Ovary (tissue), 9 donors: Measurements from ENCODE around the gene HTR1E. TPM values are rescaled to one million over a fixed set of nuclear protein-coding genes. Genes with fewer than 3 reads are reported as not detected.

Source experiments
- DNase-seq, 5 donors: peaks; one replicate each; pipeline ENCODE4 v3.0.0-alpha.2; 2019 to 2020
- H3K27ac ChIP-seq, 2 donors: fragments of 200-600 bp; one replicate each; pipeline versions ENCODE4 v1.5.1 to v1.8.0; 2019 to 2022
- H3K27me3 ChIP-seq: fragments of 200-600 bp; one replicate; pipeline ENCODE4 v1.8.0; 2022
- H3K36me3 ChIP-seq: fragments of 200-600 bp; sonication (generic); one replicate; pipeline ENCODE4 v1.5.1; 2019
- H3K4me1 ChIP-seq: one replicate; pipeline ENCODE4 v1.8.1; 2013; ENCODE audit warnings: mild to moderate bottlenecking, moderate library complexity; ENCODE audit not compliant: insufficient read depth
- H3K4me3 ChIP-seq: fragments of 200-600 bp; sonication (generic); one replicate; pipeline ENCODE4 v1.5.1; 2017
- H3K9me3 ChIP-seq, 2 donors: fragments of 200-600 bp in 1 of 2; sonication (generic) in 1 of 2; one replicate each; pipeline versions ENCODE4 v1.5.1 to v1.8.1; 2013 to 2019; ENCODE audit warnings: mild to moderate bottlenecking in 1 of 2, moderate library complexity in 1 of 2
- EP300 ChIP-seq: sonication (generic); formaldehyde crosslinking; IDR thresholded peaks from one replicate; pipeline ENCODE4 v1.6.1; 2017; ENCODE audit warnings: antibody characterized with exemption
- POLR2A ChIP-seq: fragments of 450-650 bp; IDR thresholded peaks from one replicate; pipeline ENCODE4 v1.6.1; 2017; ENCODE audit warnings: antibody characterized with exemption, mild to moderate bottlenecking, moderate library complexity
- WGBS, 3 donors: extraction: QIAGEN DNeasy Blood & Tissue Kit in 1 of 3; methylation state at CpG; one replicate each; pipeline versions ENCODE4 v1.1.5 to v1.1.7; 2013 to 2017; 5-methylcytosine and 5-hydroxymethylcytosine counted together
- intact Hi-C, 4 donors: fragments of 100-400 bp; cut with DNase I; formaldehyde crosslinking; loops; one replicate each; pipeline versions ENCODE4 v1.11.0 to v1.15.1; 2022 to 2023
- polyA plus RNA-seq, 2 donors: library from polyadenylated mRNA; stranded (reverse); fragments of 200-250 nt in 1 of 2; fragments of 350-450 nt in 1 of 2; fragmentation: Illumina TruSeq in 1 of 2; extraction: RNeasy Lipid Tissue Mini Kit (QIAGEN cat#74804) in 1 of 2; gene quantifications; one replicate each; pipeline ENCODE4 v1.2.3, GENCODE V29; 2013 to 2014
- total RNA-seq, 7 donors: library from RNA; depleted of rRNA in 2 of 7; stranded (reverse); fragments of >200 nt in 2 of 7; fragmentation: NEBNext Ultra II Directional in 3 of 7; extraction: Animal tissue kit (Norgen Biotek cat#: 25700) in 3 of 7; gene quantifications; one replicate each; pipeline versions ENCODE4 v1.1.0 to v1.2.4, GENCODE V29; 2016 to 2023
- TF ChIP-seq, protein P1 (sequence below), 3 donors: fragments of 450-650 bp in 2 of 3; fragments of 200-600 bp in 1 of 3; IDR thresholded peaks; one replicate each; pipeline versions ENCODE4 v1.5.1 to v1.8.0; 2016 to 2022; ENCODE audit warnings: antibody characterized with exemption in 3 of 3, mild to moderate bottlenecking in 1 of 3
- donor health status: DM: no; HTN: no; CAD: no; lungs with moderate emphysema.
- donor health status: DM: no; HTN: no; CAD: no.
- donor health status: Bipolar disorder and iron deficiency.
- donor health status: DM: yes; HTN: yes; CAD: no.
- donor health status: DM: no; HTN: no; CAD: no.
- donor health status: DM: yes; HTN: yes; CAD: no.

Gene HTR1E
- total and polyA plus RNA-seq, 9 donors, result 0.60 to 4.4 (median 1.1) TPM

DNA sequence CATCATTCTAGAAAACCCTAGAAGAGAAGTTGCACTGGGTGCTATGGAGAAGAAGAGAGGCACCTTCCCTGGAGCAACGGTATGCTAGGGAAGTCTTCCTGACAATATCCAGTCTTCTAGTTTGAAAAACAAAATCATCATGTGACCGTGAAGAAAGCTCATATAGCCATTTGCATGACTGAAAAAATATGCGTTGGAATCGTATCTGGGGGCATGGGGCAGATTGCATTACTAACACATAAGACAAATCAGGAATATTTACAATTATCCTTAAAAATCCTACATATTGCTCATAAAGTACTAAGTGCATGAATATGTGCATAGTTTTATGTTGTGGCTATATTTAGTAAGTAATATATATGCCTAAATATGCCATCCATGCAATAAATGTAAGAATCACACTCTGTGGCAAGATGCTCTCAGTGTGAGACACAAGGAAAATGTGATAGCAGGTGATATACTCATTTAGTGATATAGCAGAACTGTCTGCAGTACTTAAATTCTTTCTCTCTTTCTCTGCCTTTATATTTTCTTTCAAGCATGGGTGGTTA, 26.8 kb downstream of the HTR1E start:
- TF ChIP-seq EP300 (no peak), POLR2A (no peak)
- TF ChIP-seq, protein P1, sequence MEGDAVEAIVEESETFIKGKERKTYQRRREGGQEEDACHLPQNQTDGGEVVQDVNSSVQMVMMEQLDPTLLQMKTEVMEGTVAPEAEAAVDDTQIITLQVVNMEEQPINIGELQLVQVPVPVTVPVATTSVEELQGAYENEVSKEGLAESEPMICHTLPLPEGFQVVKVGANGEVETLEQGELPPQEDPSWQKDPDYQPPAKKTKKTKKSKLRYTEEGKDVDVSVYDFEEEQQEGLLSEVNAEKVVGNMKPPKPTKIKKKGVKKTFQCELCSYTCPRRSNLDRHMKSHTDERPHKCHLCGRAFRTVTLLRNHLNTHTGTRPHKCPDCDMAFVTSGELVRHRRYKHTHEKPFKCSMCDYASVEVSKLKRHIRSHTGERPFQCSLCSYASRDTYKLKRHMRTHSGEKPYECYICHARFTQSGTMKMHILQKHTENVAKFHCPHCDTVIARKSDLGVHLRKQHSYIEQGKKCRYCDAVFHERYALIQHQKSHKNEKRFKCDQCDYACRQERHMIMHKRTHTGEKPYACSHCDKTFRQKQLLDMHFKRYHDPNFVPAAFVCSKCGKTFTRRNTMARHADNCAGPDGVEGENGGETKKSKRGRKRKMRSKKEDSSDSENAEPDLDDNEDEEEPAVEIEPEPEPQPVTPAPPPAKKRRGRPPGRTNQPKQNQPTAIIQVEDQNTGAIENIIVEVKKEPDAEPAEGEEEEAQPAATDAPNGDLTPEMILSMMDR (IDR thresholded peaks at IDR 0.05), result no peak
- Histone ChIP-seq H3K4me3 (no peak overlapping the region), H3K27ac (no peak overlapping the region), H3K27me3 (no peaks in the 10 kb centered on the region), H3K36me3 (no peaks in the 10 kb centered on the region), H3K4me1 (no peaks in the 10 kb centered on the region), H3K9me3 (no peaks in the 10 kb centered on the region)
- 76 to 94% (median 80%) methylated on average over 4 of the region's 4 CpGs for WGBS, 3 donors
- intact Hi-C loops, result no loop called here
- DNase-seq, result no peak

DNA sequence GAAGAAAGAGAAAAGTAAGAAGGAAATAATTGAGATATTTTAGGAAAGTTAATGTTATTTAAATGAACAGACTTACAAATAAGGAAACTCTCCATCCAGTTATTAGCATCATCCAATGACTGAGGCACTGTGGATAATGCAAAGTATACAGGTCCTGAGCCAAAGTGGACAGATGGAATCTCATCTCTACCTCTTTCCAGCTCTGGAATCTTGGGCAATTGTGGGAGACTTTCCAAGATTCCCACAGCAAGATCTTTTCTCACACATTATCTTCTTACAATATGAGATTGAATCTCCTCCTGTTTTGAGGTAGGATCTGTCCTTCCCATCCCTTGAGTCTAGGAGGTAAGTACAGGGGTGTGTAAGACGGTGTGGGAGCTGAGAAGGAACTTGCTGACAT, 28.9 kb downstream of the HTR1E start:
- Histone ChIP-seq H3K4me1 (no peaks in the 10 kb centered on the region), H3K27me3 (no peaks in the 10 kb centered on the region), H3K9me3 (no peaks in the 10 kb centered on the region), H3K36me3 (no peaks in the 10 kb centered on the region), H3K4me3 (no peak overlapping the region), H3K27ac (no peak overlapping the region)
- no peak for DNase-seq
- 82 to 91% (median 87%) methylated on average over 1 of the region's 1 CpG for WGBS, 3 donors
- TF ChIP-seq POLR2A (no peak), EP300 (no peak)
- TF ChIP-seq, protein P1 (IDR thresholded peaks at IDR 0.05), result no peak
- intact Hi-C loops, result no loop called here

DNA sequence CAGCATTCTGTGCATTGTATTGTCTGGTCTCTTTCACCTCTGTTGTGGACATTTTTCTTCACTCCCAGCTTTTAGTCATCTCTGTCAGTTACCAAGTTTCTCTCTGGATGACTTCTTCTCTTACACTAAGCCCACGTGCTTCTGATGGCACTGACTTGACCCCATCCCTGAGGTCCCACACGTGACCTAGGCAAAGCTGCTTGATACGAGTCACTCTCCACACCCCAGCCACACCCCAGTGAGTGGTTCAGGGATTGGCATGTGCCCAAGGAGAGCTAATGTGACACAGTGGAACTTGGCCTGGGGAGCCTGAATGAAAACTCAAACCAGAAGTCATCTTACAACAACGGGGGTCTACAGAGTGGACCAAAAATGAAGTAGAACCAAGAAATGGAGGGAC, 32.2 kb downstream of the HTR1E start:
- Histone ChIP-seq H3K27ac (no peak overlapping the region), H3K36me3 (no peaks in the 10 kb centered on the region), H3K4me1 (no peaks in the 10 kb centered on the region), H3K4me3 (no peak overlapping the region), H3K9me3 (no peaks in the 10 kb centered on the region), H3K27me3 (no peaks in the 10 kb centered on the region)
- intact Hi-C loops, result no loop called here
- WGBS, 3 donors, result 72 to 76% (median 74%) methylated on average over 4 of the region's 4 CpGs
- DNase-seq, result no peak
- TF ChIP-seq, protein P1 (IDR thresholded peaks at IDR 0.05), result no peak
- TF ChIP-seq EP300 (no peak), POLR2A (no peak)

DNA sequence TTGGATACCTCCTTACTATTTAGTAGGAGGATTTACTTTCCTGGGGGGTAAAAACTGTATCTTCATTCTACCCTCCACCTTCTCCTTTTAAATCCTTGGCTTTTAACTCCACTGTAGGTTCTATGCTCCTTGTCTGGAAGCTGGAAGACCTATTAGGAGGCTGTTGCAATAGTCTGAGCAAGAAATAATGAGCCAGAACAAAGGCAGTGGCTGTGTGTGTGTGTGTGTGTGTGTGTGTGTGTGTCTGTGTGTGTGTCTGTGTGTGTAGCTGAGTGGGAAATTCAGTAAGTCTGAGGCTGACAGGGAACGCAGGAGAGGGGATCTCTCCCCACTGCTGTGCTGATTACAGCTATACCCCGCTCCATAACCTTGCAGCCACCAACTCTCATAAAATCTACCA, 35.8 kb downstream of the HTR1E start:
- Histone ChIP-seq H3K9me3 (no peaks in the 10 kb centered on the region), H3K4me3 (no peak overlapping the region), H3K4me1 (no peaks in the 10 kb centered on the region), H3K36me3 (no peaks in the 10 kb centered on the region), H3K27ac (no peak overlapping the region), H3K27me3 (no peaks in the 10 kb centered on the region)
- 76 to 94% (median 84%) methylated on average over 2 of the region's 2 CpGs for WGBS, 3 donors
- TF ChIP-seq, protein P1 (IDR thresholded peaks at IDR 0.05), result no peak
- TF ChIP-seq EP300, result no peak
- no peak for TF ChIP-seq POLR2A
- intact Hi-C loops, result no loop called here
- no peak for DNase-seq

DNA sequence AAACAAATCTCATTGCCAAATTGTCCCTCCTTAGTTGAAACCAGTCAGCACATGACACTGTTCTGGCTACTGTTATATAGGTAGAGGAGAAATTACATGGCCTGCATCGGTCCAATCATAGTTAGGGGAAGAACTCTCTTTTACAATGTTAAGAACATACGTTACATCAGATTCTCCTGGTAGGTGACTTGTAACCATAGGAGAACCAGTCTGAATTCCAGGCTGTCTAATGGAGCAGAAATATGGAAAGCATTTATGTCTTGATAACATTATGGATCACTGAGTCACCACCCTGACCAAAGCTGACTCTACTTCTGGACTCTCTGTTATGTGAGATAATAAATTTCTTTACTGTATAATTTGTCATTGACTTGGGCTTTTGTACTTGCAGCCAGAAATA, 40.9 kb downstream of the HTR1E start:
- Histone ChIP-seq H3K27ac (no peak overlapping the region), H3K27me3 (no peaks in the 10 kb centered on the region), H3K4me3 (no peak overlapping the region), H3K4me1 (no peaks in the 10 kb centered on the region), H3K36me3 (no peaks in the 10 kb centered on the region), H3K9me3 (no peaks in the 10 kb centered on the region)
- intact Hi-C loops, result no loop called here
- 92 to 96% (median 94%) methylated on average over 2 of the region's 2 CpGs for WGBS, 3 donors
- no peak for DNase-seq
- no peak for TF ChIP-seq POLR2A
- TF ChIP-seq, protein P1 (IDR thresholded peaks at IDR 0.05), result no peak
- TF ChIP-seq EP300, result no peak
